GM21786 (cell line): ENCODE data around the gene ASIC1.
"Not testable (repeated sequence)": the region's sequence is repeated elsewhere in the genome, so short reads cannot be mapped to it uniquely, and the experiment has no call there.

Experiments
- ATAC-seq: cut with Tn5 transposase; IDR thresholded peaks from one replicate; pipeline ENCODE4 v1.9.1; 2021; ENCODE audit not compliant: unreplicated experiment

Gene ASIC1

GRCh38 chr12:50082644-50083043 lies 25.2 kb downstream of the ASIC1 start:
- no peak for ATAC-seq

DNA sequence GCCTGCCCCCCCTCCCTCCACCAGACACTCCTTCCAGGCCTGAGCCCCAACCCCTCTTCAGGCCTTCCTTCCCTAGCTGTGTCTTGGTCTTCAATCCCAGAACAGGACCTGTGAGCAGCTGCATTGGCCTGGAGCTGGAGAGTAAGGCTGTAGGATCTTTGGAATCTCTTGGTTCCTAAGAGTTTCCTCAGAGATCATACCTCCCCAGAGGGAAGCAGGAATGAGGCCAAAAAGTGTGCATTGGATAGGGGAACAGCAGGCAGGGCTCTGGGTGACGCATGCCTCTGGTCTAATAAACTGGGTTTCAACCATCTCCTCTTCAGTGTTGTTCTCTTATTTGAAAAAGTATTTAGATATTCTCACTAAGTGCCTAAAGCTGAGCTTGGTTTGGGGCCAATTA lies 25.9 kb downstream of the ASIC1 start:
- no peak for ATAC-seq

GRCh38 chr12:50084409-50084774 lies 27.0 kb downstream of the ASIC1 start:
- ATAC-seq: not testable (repeated sequence)

- peak; percentile 87 for ATAC-seq
Observed at GRCh38 chr12:50084775-50085614, 27.6 kb downstream of the ASIC1 start, which contains the start of gene SMARCD1. Gene SMARCD1, plus strand, starts transcription at chr12:50085342. Its CDS starts 28 bp downstream, at chr12:50085370.

DNA sequence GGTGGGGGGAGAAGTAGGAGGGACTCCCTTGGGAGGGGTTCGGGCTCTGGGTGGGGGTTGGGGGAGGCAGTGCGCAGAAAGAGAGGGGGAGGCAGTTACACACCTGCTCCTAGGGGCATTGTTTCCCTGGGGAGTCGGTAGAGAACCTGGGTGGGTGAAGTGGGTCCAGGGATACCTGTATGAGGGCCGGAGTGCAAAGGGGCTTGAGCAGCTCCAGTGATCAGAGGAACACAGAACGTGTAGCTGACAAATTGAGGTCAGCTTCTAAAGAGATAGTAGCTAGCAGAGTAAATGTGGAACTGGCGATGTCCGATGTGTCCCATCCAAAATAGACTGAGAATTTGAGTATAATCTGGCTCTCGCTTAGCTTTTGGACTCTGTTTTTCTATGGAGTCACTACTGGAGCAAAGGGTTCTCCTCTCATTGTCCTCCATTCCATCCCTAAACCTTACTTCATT lies 28.2 kb downstream of the ASIC1 start:
- ATAC-seq: no peak

GRCh38 chr12:50086148-50086547 lies 28.8 kb downstream of the ASIC1 start:
- no peak for ATAC-seq

DNA sequence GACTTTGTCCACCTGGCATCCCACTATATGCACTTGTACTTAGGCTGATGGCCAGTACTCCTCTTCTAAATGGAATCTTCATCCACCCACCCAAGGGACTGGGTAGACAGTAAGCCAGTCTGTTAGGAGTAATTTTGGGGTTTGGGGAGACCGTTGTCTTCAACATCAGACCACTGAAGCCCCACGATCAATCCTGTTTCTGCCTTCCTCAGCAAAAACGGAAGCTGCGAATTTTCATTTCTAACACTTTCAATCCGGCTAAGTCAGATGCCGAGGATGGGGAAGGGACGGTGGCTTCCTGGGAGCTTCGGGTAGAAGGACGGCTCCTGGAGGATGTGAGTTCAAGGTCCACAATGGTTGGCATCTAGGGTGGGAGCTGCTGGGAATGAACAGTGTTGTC lies 29.8 kb downstream of the ASIC1 start:
- ATAC-seq: no peak

DNA sequence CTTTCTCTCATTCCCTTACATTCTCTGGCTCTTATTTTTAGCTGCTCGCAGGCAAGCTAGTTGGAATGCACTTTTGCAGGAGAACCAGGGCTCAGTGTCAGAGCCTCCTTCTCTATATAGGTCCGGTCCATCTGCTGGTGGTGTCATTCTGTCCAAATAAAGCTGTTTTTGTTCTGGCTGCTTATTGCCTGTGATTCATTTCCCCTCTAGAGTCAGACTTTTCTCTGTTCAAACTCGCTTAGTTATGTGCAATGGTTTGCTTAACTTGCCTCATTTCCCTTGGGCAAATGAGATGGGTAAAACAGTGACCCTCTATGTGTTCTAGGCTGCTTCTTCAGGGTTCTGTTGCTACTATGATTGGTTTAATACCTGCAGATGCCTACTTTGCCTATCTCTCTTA lies 30.6 kb downstream of the ASIC1 start:
- ATAC-seq: no peak

DNA sequence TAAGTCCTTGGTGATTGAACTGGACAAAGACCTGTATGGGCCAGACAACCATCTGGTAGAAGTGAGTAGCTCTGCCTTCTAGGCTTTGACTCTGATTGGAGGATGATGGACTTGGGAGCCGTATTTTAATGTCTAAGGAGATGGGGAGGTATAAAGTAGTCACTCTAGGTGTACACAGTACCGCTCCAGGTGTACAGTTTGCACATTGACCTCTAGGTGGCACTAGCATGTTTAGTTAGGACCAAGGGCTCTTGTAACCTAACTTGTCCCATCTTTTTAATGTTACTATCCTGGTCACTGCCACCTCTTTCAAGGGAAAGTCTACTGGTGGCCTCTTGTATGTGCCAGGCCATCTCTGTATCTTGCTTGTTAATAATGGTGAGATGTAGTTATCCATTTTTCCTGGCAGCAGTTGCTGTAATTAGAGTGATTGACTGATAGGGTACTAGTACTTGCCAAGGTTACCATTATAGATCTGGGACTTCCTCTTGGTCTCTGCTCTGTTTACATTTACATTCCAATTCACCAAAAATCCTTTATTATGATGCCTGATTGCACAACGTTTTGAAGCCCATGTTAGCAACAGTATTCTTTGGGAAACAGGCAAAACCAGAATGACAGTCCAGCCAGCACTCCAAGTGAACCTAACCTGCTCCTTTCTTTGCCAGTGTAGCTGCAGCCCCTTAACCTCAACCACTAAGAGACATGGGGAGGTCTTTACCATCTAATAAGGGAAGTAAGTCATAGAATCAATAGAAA lies 31.4 kb downstream of the ASIC1 start:
- no peak for ATAC-seq

GRCh38 chr12:50089730-50090129 lies 32.3 kb downstream of the ASIC1 start:
- ATAC-seq: no peak

DNA sequence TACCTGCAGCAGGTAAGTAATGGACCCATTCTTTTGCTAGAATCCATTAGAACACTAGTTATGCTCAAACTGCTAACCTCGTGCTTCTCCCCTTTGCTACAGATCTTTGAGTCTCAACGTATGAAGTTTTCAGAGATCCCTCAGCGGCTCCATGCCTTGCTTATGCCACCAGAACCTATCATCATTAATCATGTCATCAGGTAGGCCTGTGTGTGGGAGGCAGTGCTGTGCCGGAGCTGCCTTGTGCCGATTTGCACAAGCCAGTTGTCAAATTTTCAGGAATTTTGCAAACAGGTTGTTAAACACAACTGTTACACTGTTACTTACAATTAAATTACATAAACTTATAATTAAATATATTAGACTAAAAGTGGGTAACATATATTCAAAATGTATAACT lies 33.0 kb downstream of the ASIC1 start:
- ATAC-seq: no peak

DNA sequence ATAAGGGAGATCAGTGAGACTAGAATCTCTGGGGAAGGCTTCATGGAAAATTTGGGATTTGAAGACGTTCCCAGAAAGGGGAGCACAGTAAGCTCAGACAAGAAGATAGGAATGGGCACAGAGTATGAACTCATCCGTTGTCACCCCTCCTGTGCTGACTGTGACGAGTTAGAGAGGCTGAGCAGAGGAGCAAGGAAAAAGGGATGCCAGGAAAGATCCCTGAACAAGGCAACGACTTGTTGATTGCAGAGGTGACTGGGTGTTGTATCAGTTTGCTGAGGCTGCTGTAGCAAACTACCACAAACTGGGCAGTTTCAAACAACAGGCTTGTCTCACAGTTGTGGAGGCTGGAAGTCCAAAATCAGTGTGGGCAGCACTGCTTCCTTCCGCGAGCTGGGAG lies 40.6 kb downstream of the ASIC1 start:
- no peak for ATAC-seq

- ATAC-seq: no peak
Observed at GRCh38 chr12:50099302-50100008, 42.1 kb downstream of the ASIC1 start.

DNA sequence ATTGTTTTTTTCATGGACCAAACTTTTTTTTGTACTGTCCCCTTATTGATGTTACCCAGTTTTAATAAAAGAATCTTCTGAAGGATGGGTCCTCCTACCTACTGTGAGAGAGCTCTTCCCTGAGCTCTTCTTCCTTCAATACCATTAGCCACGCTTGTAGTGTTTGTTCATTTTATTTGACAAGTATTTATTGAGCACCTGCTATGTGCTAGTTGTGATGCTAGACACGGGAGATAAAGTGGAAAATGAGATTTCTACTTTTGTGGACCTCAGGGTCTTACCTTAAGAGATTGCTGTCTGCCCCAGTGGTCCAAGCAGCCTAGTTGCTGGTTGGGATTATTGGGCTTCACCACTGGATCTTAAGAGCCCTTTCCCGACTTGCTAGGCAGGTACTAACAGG lies 43.2 kb downstream of the ASIC1 start:
- no peak for ATAC-seq

DNA sequence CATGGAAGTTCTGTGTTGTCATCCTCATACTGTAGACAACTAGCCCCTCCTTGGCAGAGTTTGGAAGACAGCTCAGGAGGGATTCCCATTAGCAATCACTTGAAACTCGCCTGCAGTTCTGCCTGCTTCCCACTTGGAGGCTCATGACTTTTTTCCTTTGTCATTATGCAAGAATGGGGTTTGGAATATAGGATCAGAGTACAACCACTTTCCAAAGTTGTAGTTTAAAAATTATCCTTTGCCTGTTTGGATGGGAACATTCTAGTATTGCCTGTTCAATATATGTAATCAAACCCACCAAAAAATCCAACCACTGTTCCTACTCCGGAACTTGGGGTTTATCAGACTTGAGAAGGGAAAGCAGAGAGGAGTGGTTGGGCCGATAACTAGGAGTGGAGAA lies 44.3 kb downstream of the ASIC1 start:
- no peak for ATAC-seq

DNA sequence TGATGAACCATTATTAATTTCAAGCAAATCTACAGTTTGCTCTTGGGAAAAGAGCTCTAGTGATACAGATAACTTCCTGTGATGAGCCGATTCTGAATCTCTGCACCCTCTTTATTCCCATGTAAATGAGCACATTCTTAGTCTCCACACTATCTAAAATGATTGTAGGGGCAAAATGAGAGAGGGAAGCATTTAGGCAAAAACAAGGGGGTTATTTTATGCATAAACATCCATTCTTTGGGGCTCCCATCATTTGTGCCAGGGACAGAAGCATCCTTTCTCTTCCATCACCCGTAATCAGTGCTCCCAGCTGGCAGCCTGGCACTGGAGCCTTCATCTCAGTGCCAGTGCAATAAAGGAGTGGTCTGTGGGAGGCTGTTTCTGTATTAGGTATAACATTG lies 44.7 kb downstream of the ASIC1 start:
- no peak for ATAC-seq

DNA sequence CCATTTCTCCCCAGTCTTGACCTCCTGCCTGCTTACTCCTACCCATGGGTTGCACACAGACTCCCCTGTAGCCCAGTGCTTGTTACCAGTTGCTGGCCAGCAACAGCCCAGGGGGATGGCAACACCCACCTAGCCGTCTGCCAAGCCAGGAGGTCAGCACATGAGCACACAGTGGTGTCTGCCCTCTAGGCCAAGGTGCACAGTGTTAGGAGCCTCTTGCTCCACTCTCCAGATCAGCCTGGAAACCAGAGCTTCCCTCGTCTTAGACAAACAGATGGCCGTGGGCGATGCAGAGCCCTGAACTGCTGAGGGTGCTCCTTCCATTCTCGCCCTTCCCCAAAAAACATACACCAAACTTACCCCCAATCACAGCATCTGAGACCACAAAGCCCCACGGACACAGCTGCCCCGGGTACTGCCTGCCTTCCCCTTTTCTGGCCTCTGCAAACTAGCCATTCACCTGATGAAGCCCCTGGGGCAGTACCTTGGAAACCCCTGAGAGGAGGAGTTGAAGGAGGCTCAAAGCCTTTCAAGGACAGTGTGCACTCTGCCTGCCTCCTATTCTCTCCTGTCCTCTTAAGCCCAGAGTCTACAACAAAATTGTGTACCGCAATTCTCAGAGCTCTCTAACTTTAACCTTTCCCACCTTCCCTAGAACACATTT lies 45.4 kb downstream of the ASIC1 start:
- ATAC-seq: no peak

DNA sequence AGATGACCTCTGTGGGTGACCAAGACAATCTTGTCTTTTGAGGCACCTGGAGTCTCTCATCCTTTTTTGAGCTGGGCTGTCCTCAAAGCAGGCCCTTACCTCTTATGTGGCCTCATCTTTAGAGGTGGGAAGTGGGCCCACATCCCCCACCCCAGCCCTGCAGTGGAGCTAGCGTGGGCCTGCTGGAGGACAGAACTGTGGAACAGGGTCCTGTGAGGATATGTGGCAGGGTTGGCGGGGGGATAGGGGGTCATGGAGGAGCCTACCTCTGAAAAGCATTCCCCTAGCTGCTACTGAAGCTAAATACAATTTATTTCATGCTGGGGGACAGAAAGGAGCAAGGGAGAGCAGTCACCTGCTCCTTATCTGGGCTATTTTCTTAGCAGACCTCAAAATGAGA lies 46.0 kb downstream of the ASIC1 start:
- ATAC-seq: no peak

DNA sequence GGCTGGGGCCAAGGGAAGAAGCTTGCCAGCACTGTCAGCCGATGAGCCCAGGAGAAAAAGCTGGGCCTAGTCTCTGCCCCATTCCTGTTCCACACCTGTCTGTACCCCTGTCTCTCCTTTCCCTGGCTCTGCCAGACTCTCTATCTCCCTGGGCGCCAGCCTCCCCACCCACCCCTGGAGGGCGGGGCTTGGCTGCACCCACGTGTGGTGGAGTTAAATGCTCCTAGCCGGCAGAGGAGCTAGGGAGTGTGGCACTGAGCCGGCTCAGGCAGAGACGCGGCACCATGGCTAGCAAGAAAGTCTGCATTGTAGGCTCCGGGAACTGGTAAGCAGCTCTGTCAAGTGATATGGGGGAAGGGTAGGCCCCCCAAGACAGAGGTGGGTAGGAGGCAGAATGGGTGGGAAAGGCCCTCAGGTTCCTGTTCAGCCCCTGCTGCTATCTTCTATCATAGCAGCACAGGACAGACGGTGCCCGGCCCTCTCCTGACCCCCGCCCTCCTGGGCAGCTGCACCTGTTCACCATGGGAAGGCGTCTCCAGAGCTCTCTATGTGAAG lies 46.4 kb downstream of the ASIC1 start, which contains the start of gene GPD1:
TSS of gene GPD1 (plus strand) at position 242 of the 555 bp plus-strand sequence. CDS start at position 285, 43 bp downstream.
- no peak for ATAC-seq
